SK-N-SH (cell line): Measurements from ENCODE around the gene PARP16. TPM values are rescaled to one million over a fixed set of nuclear protein-coding genes. Genes with fewer than 3 reads are reported as not detected.

Source experiments
- CTCF ChIA-PET: fragments of 300-600, 350-600 bp; formaldehyde crosslinking; extraction: SDS; loops from one replicate; lab custom pipeline; 2021; lab: Yijun Ruan, JAX
- POLR2A ChIA-PET: fragments of 350-600 bp; sonication (Branson Sonifier 250); formaldehyde crosslinking; extraction: SDS; loops from one replicate; lab custom pipeline; 2020; ENCODE audit warnings: antibody characterized with exemption, inconsistent platforms; lab: Yijun Ruan, JAX
- DNase-seq: peaks from one replicate; pipeline ENCODE4 v3.0.0; 2012
- H2AFZ ChIP-seq: fragments of 200-600 bp; sonication (generic); 2 replicates; pipeline ENCODE4 v1.8.1; 2016; ENCODE audit warnings: antibody characterized with exemption, mild to moderate bottlenecking, low read depth
- H3F3A ChIP-seq: fragments of 200-600 bp; sonication (generic); replicated peaks from 2 replicates; pipeline ENCODE3; 2016; ENCODE audit warnings: antibody characterized with exemption, mild to moderate bottlenecking; ENCODE audit not compliant: insufficient read depth
- H3K27ac ChIP-seq, 2 experiments: fragments of 200-500 bp in 1 of 2; fragments of 200-600 bp in 1 of 2; sonication (Bioruptor generic) in 1 of 2; sonication (generic), shearing (Covaris generic) in 1 of 2; 2 replicates each; pipeline versions ENCODE4 v1.5.1 to v1.6.1; 2014 to 2016; ENCODE audit warnings: low read depth in 2 of 2, inconsistent platforms in 1 of 2, low read length in 1 of 2, mild to moderate bottlenecking in 1 of 2, mixed read lengths in 1 of 2
- H3K27me3 ChIP-seq: fragments of 200-600 bp; sonication (generic), shearing (Covaris generic); 2 replicates; pipeline ENCODE4 v1.6.1; 2016; ENCODE audit warnings: mixed run types; ENCODE audit not compliant: insufficient read depth
- H3K36me3 ChIP-seq, 2 experiments: fragments of 200-500 bp in 1 of 2; fragments of 200-600 bp in 1 of 2; sonication (Bioruptor generic) in 1 of 2; sonication (generic) in 1 of 2; replicated peaks in 1 of 2; 2 replicates each; pipeline versions ENCODE3 to v1.5.1; 2014 to 2016; ENCODE audit warnings: low read length in 1 of 2, mild to moderate bottlenecking in 1 of 2; ENCODE audit not compliant: insufficient read depth in 2 of 2, control insufficient read depth in 1 of 2
- H3K4me1 ChIP-seq, 2 experiments: fragments of 200-500 bp in 1 of 2; fragments of 200-600 bp in 1 of 2; sonication (Bioruptor generic) in 1 of 2; sonication (generic), shearing (Covaris generic) in 1 of 2; 2 replicates each; pipeline versions ENCODE4 v1.5.1 to v1.6.1; 2014 to 2016; ENCODE audit warnings: low read depth in 1 of 2, low read length in 1 of 2, mixed run types in 1 of 2; ENCODE audit not compliant: insufficient read depth in 2 of 2, control insufficient read depth in 1 of 2
- H3K4me2 ChIP-seq: fragments of 200-600 bp; sonication (generic), shearing (Covaris generic); 2 replicates; pipeline ENCODE4 v1.6.1; 2017; ENCODE audit warnings: mixed run types
- H3K4me3 ChIP-seq, 2 experiments: fragments of 200-500 bp in 1 of 2; fragments of 200-600 bp in 1 of 2; sonication (Bioruptor generic) in 1 of 2; sonication (generic), shearing (Covaris generic) in 1 of 2; 2 replicates each; pipeline versions ENCODE4 v1.5.1 to v1.8.1; 2014 to 2016; ENCODE audit warnings: low read depth in 2 of 2, inconsistent platforms in 1 of 2, low read length in 1 of 2, mild to moderate bottlenecking in 1 of 2, mixed read lengths in 1 of 2, moderate library complexity in 1 of 2
- H3K79me2 ChIP-seq: fragments of 200-600 bp; sonication (generic); 2 replicates; pipeline ENCODE4 v1.8.1; 2017; ENCODE audit warnings: mild to moderate bottlenecking; ENCODE audit not compliant: insufficient read depth
- H3K9ac ChIP-seq: fragments of 200-600 bp; sonication (generic); 2 replicates; pipeline ENCODE4 v1.6.1; 2017; ENCODE audit warnings: mixed run types
- H3K9me2 ChIP-seq: fragments of 200-600 bp; sonication (generic); 2 replicates; pipeline ENCODE4 v1.6.1; 2017; ENCODE audit warnings: mixed run types
- H3K9me3 ChIP-seq: fragments of 200-600 bp; sonication (generic); 2 replicates; pipeline ENCODE4 v1.6.1; 2017; ENCODE audit warnings: mixed run types, mild to moderate bottlenecking, moderate library complexity
- H4K20me1 ChIP-seq: fragments of 200-600 bp; sonication (generic); 2 replicates; pipeline ENCODE4 v1.6.1; 2017; ENCODE audit warnings: mild to moderate bottlenecking, mixed run types; ENCODE audit not compliant: insufficient read depth
- IRF3 ChIP-seq: fragments of 150-350 bp; IDR thresholded peaks from 2 replicates; pipeline ENCODE4 v1.6.1; 2016; ENCODE audit warnings: mild to moderate bottlenecking, low read depth, low read length
- MAX ChIP-seq: IDR thresholded peaks from 2 replicates; pipeline ENCODE4 v1.4.0; 2012; ENCODE audit warnings: low read depth
- MEF2A ChIP-seq: IDR thresholded peaks from 2 replicates; pipeline ENCODE4 v1.4.0; 2012; ENCODE audit warnings: low read depth, borderline replicate concordance
- RXRA ChIP-seq: IDR thresholded peaks from 2 replicates; pipeline ENCODE4 v1.4.0; 2012; ENCODE audit warnings: low read depth, mild to moderate bottlenecking, borderline replicate concordance
- TEAD4 ChIP-seq: IDR thresholded peaks from 2 replicates; pipeline ENCODE4 v1.4.0; 2012; ENCODE audit warnings: mild to moderate bottlenecking, borderline replicate concordance; ENCODE audit not compliant: insufficient read depth
- USF1 ChIP-seq: IDR thresholded peaks from 2 replicates; pipeline ENCODE4 v1.4.0; 2012; ENCODE audit warnings: low read depth, borderline replicate concordance
- YY1 ChIP-seq: IDR thresholded peaks from 2 replicates; pipeline ENCODE4 v1.4.0; 2012; ENCODE audit warnings: low read depth, mild to moderate bottlenecking
- WGBS: methylation state at CpG from one replicate; pipeline ENCODE4 v1.1.6; 2017; ENCODE audit warnings: low lambda C conversion rate; 5-methylcytosine and 5-hydroxymethylcytosine counted together
- polyA plus RNA-seq, 3 experiments: library from polyadenylated mRNA; depleted of rRNA; stranded (reverse); fragments of >200 nt; gene quantifications; 2 replicates each; pipeline ENCODE4 v1.2.3, GENCODE V29; 2012
- TF ChIP-seq, protein P1 (sequence below): fragments of 200-600 bp; sonication (generic); IDR thresholded peaks from 2 replicates; pipeline ENCODE4 v1.6.1; 2017; ENCODE audit warnings: antibody characterized with exemption, mild to moderate bottlenecking, moderate library complexity

PARP16 gene
- polyA plus RNA-seq, 1 of the 3 experiments (the other 2 are of a cell fraction): 6.3 TPM

DNA sequence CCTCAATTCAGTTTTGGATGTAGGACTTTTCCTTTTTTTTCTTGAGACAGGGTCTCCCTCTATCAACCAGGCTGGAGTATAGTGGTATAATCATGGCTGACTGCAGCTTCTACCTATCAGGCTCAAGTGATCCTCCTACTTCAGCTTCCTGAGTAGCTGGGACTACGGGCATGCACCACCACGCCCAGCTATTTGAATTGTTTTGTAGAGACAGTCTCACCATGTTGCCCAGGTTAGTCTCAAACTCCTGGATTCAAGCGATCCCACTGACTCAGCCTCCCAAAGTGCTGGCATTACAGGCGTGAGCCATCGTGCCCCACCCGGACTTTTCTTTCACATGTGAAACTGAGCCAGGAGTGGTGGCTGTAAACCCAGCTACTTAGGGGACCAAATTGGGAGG lies 21.3 kb upstream of the PARP16 start (continued):
- TF ChIP-seq, protein P1, sequence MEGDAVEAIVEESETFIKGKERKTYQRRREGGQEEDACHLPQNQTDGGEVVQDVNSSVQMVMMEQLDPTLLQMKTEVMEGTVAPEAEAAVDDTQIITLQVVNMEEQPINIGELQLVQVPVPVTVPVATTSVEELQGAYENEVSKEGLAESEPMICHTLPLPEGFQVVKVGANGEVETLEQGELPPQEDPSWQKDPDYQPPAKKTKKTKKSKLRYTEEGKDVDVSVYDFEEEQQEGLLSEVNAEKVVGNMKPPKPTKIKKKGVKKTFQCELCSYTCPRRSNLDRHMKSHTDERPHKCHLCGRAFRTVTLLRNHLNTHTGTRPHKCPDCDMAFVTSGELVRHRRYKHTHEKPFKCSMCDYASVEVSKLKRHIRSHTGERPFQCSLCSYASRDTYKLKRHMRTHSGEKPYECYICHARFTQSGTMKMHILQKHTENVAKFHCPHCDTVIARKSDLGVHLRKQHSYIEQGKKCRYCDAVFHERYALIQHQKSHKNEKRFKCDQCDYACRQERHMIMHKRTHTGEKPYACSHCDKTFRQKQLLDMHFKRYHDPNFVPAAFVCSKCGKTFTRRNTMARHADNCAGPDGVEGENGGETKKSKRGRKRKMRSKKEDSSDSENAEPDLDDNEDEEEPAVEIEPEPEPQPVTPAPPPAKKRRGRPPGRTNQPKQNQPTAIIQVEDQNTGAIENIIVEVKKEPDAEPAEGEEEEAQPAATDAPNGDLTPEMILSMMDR: no peak
- TF ChIP-seq MEF2A (no peak), IRF3 (no peak), RXRA (no peak)
- TF ChIP-seq, all 33 proteins: peak for 0

GRCh38 chr15:65306551-65306950 lies 19.9 kb upstream of the PARP16 start:
- Histone ChIP-seq H3K4me2 (no peak overlapping the region), H4K20me1 (peaks cover 4% of the 10 kb centered on the region; the same call in 1 of the 2 replicates), H3K9ac (no peak overlapping the region), H3K4me1 (peaks cover 8 to 10% of the 10 kb centered on the region in 2 experiments; a peak in 2 of 4 replicates), H3K36me3 (no peaks in the 10 kb centered on the region), H3K9me3 (no peaks in the 10 kb centered on the region), H3K79me2 (no peaks in the 10 kb centered on the region), H3K4me3 (no peak overlapping the region), H3F3A (peaks cover 30% of the 10 kb centered on the region), H3K27ac (no peak overlapping the region), H3K9me2 (no peaks in the 10 kb centered on the region), H3K27me3 (no peaks in the 10 kb centered on the region), H2AFZ (no peak overlapping the region)
- TF ChIP-seq USF1 (no peak), YY1 (no peak)
- DNase-seq: no peak
- POLR2A ChIA-PET: interaction anchor here (1.1 kb wide), 1 partner anchor 20 kb away, joined by 4 read pairs; the partner anchor contains the start of gene PARP16
- CTCF ChIA-PET: interaction anchor here (1.4 to 3.4 kb wide), 3 partner anchors 12 to 94 kb away, joined by 6 to 18 read pairs (median 8); no protein-coding TSS in a partner anchor

DNA sequence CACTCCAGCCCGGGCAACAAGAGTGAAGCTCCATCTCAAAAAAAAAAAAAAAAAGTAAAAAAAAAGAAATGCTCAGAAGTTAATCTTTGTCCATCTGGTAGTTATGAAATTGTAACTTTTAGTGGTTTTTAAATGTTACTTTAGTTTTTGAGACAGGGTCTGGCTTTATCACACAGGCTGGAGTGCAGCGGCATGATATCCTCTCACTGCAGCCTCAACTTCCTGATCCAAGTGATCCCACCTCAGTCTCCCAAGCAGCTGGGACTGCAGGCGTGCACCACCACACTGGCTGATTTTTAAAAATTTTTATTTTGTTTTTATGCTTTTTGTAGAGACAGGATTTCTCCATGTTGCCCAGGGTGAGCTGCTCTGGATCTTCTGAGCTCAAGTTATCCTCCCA lies 19.1 kb upstream of the PARP16 start:
- WGBS: 80% methylated on average over 3 of the region's 3 CpGs
- POLR2A ChIA-PET: interaction anchor here (1.1 kb wide), 1 partner anchor 19 kb away, joined by 4 read pairs; the partner anchor contains the start of gene PARP16
- H3K27me3 ChIP-seq: no peaks in the 10 kb centered on the region
- no peak overlapping the region for H2AFZ ChIP-seq
- H3K9me3 ChIP-seq: no peaks in the 10 kb centered on the region
- H3K4me1 ChIP-seq: peaks cover 8 to 10% of the 10 kb centered on the region in 2 experiments; a peak in 2 of 4 replicates
- no peaks in the 10 kb centered on the region for H3K79me2 ChIP-seq
- CTCF ChIA-PET: interaction anchor here (1.4 to 3.4 kb wide), 3 partner anchors 13 to 95 kb away, joined by 6 to 18 read pairs (median 8); no protein-coding TSS in a partner anchor
- peak overlapping the region; percentile 12; the same call in 1 of the 2 replicates for H3K4me2 ChIP-seq
- peaks cover 4% of the 10 kb centered on the region; the same call in 1 of the 2 replicates for H4K20me1 ChIP-seq
- H3K4me3 ChIP-seq: no peak overlapping the region
- H3K9me2 ChIP-seq: no peaks in the 10 kb centered on the region
- no peak for DNase-seq
- H3K27ac ChIP-seq: no peak overlapping the region
- no peak overlapping the region for H3K9ac ChIP-seq
- H3K36me3 ChIP-seq: no peaks in the 10 kb centered on the region
- TF ChIP-seq YY1 (no peak), TEAD4 (no peak), MAX (no peak), MEF2A (no peak)
- TF ChIP-seq, protein P1: no peak
- TF ChIP-seq, all 33 proteins: peak for 0
- H3F3A ChIP-seq: peaks cover 30% of the 10 kb centered on the region
